H9 (cell line): ENCODE measurements around the gene MGAT5. TPM values are rescaled to one million over a fixed set of nuclear protein-coding genes. Genes with fewer than 3 reads are reported as not detected.

Experiments used
- DNase-seq: peaks from one replicate; pipeline ENCODE4 v3.0.0-alpha.2; 2017
- H2AFZ ChIP-seq: one replicate; pipeline ENCODE4 v1.6.1; 2013; ENCODE audit warnings: mild to moderate bottlenecking, low read length, control low read depth, moderate library complexity
- H2AK5ac ChIP-seq: 2 replicates; pipeline ENCODE4 v1.6.1; 2013; ENCODE audit warnings: low read length, control low read depth, mixed read lengths; ENCODE audit not compliant: insufficient read length
- H2BK120ac ChIP-seq: one replicate; pipeline ENCODE4 v1.6.1; 2013; ENCODE audit warnings: low read depth, mild to moderate bottlenecking, low read length, control low read depth, inconsistent platforms; ENCODE audit not compliant: poor library complexity, severe bottlenecking
- H2BK12ac ChIP-seq: 2 replicates; pipeline ENCODE4 v1.6.1; 2013; ENCODE audit warnings: low read length, control low read depth, mixed read lengths, low read depth; ENCODE audit not compliant: insufficient read length
- H2BK15ac ChIP-seq: 2 replicates; pipeline ENCODE4 v1.6.1; 2013; ENCODE audit warnings: low read depth, low read length, control low read depth
- H2BK20ac ChIP-seq: one replicate; pipeline ENCODE4 v1.6.1; 2013; ENCODE audit warnings: low read depth, mild to moderate bottlenecking, low read length, control low read depth, inconsistent platforms; ENCODE audit not compliant: poor library complexity, severe bottlenecking
- H2BK5ac ChIP-seq: 2 replicates; pipeline ENCODE4 v1.6.1; 2013; ENCODE audit warnings: low read length, control low read depth, mixed read lengths; ENCODE audit not compliant: insufficient read length
- H3K14ac ChIP-seq: 2 replicates; pipeline ENCODE4 v1.6.1; 2013; ENCODE audit warnings: low read length, control low read depth; ENCODE audit not compliant: insufficient read depth
- H3K18ac ChIP-seq: 2 replicates; pipeline ENCODE4 v1.6.1; 2013; ENCODE audit warnings: low read depth, mild to moderate bottlenecking, mixed read lengths, low read length, control low read depth; ENCODE audit not compliant: insufficient read length
- H3K23ac ChIP-seq: 2 replicates; pipeline ENCODE4 v1.6.1; 2013; ENCODE audit warnings: low read length, control low read depth, mixed read lengths, low read depth; ENCODE audit not compliant: insufficient read length
- H3K23me2 ChIP-seq: 2 replicates; pipeline ENCODE4 v1.6.1; 2013; ENCODE audit warnings: low read depth, mild to moderate bottlenecking, mixed read lengths, low read length, control low read depth; ENCODE audit not compliant: insufficient read length, poor library complexity, severe bottlenecking
- H3K27ac ChIP-seq: 2 replicates; pipeline ENCODE4 v1.5.1; 2013; ENCODE audit warnings: low read length, control low read depth, mixed read lengths, low read depth; ENCODE audit not compliant: insufficient read length
- H3K27me3 ChIP-seq: 2 replicates; pipeline ENCODE4 v1.6.1; 2013; ENCODE audit warnings: low read length, control low read depth, inconsistent platforms; ENCODE audit not compliant: insufficient read depth
- H3K4ac ChIP-seq: 2 replicates; pipeline ENCODE4 v1.6.1; 2013; ENCODE audit warnings: low read depth, mild to moderate bottlenecking, control low read depth, inconsistent platforms, low read length, moderate library complexity
- H3K4me1 ChIP-seq: 2 replicates; pipeline ENCODE4 v1.6.1; 2013; ENCODE audit warnings: low read length, control low read depth, inconsistent platforms; ENCODE audit not compliant: insufficient read depth
- H3K4me2 ChIP-seq: 2 replicates; pipeline ENCODE4 v1.6.1; 2013; ENCODE audit warnings: low read length, control low read depth, mixed read lengths; ENCODE audit not compliant: insufficient read length, insufficient read depth
- H3K56ac ChIP-seq: 2 replicates; pipeline ENCODE4 v1.6.1; 2013; ENCODE audit warnings: low read depth, mild to moderate bottlenecking, mixed read lengths, low read length, control low read depth; ENCODE audit not compliant: insufficient read length
- H3K79me1 ChIP-seq: 2 replicates; pipeline ENCODE4 v1.6.1; 2013; ENCODE audit warnings: low read depth, mild to moderate bottlenecking, moderate library complexity, low read length, control low read depth, inconsistent platforms; ENCODE audit not compliant: insufficient read depth, poor library complexity, severe bottlenecking
- H3K79me2 ChIP-seq: 2 replicates; pipeline ENCODE4 v1.6.1; 2013; ENCODE audit warnings: low read length, control low read depth, inconsistent platforms; ENCODE audit not compliant: insufficient read depth
- H3K9ac ChIP-seq: 2 replicates; pipeline ENCODE4 v1.6.1; 2013; ENCODE audit warnings: low read length, control low read depth, mixed read lengths; ENCODE audit not compliant: insufficient read length; ENCODE audit errors: extremely low read depth
- H3K9me3 ChIP-seq: one replicate; pipeline ENCODE4 v1.6.1; 2013; ENCODE audit warnings: low read depth, low read length, inconsistent platforms; ENCODE audit not compliant: control insufficient read depth
- H3T11ph ChIP-seq: one replicate; pipeline ENCODE4 v1.6.1; 2013; ENCODE audit warnings: mild to moderate bottlenecking, low read length, control low read depth, inconsistent platforms
- H4K20me1 ChIP-seq: one replicate; pipeline ENCODE4 v1.6.1; 2013; ENCODE audit not compliant: control insufficient read depth, insufficient read length, insufficient read depth
- H4K5ac ChIP-seq: 2 replicates; pipeline ENCODE4 v1.6.1; 2013; ENCODE audit warnings: low read depth, mild to moderate bottlenecking, mixed read lengths, low read length, control low read depth; ENCODE audit not compliant: insufficient read length
- H4K8ac ChIP-seq: replicated peaks from 2 replicates; pipeline ENCODE4 v1.6.1; 2013; ENCODE audit warnings: low read length, control low read depth, mixed read lengths, low read depth; ENCODE audit not compliant: insufficient read length
- H4K91ac ChIP-seq: 2 replicates; pipeline ENCODE4 v1.6.1; 2013; ENCODE audit warnings: low read depth, mild to moderate bottlenecking, moderate library complexity, mixed read lengths, low read length, control low read depth; ENCODE audit not compliant: insufficient read length
- H3K27ac Mint-ChIP-seq, 3 experiments: 2 replicates in 2 of 3; 3 replicates in 1 of 3; pipeline ENCODE4 v1.8.0; 2020 to 2021; ENCODE audit warnings: mixed read lengths in 3 of 3, mild to moderate bottlenecking in 1 of 3, moderate library complexity in 1 of 3
- H3K27me3 Mint-ChIP-seq: 2 replicates; pipeline ENCODE4 v1.8.0; 2021; ENCODE audit warnings: low read depth, mild to moderate bottlenecking, moderate library complexity, mixed read lengths
- H3K36me3 Mint-ChIP-seq, 3 experiments: 2 replicates in 2 of 3; 3 replicates in 1 of 3; pipeline ENCODE4 v1.8.0; 2020 to 2021; ENCODE audit warnings: low read depth in 3 of 3, mixed read lengths in 3 of 3; ENCODE audit not compliant: insufficient read depth in 1 of 3
- H3K4me1 Mint-ChIP-seq, 2 experiments: 2 replicates each; pipeline ENCODE4 v1.8.0; 2020; ENCODE audit warnings: mixed read lengths in 2 of 2
- H3K4me3 Mint-ChIP-seq, 2 experiments: 2 replicates in 1 of 2; 3 replicates in 1 of 2; pipeline ENCODE4 v1.8.0; 2020 to 2021; ENCODE audit warnings: mild to moderate bottlenecking in 2 of 2, mixed read lengths in 2 of 2, moderate library complexity in 1 of 2
- H3K9me3 Mint-ChIP-seq, 2 experiments: 2 replicates in 1 of 2; 3 replicates in 1 of 2; pipeline ENCODE4 v1.8.0; 2020; ENCODE audit warnings: mild to moderate bottlenecking in 2 of 2, mixed read lengths in 2 of 2, moderate library complexity in 1 of 2
- CTCF ChIP-seq: fragments of 200-600 bp; sonication (generic); conservative IDR thresholded peaks from 3 replicates; pipeline ENCODE4 v1.8.0; 2021; ENCODE audit warnings: antibody characterized with exemption, mild to moderate bottlenecking
- WGBS: extraction: QIAGEN DNeasy Blood & Tissue Kit; methylation state at CpG from one replicate; pipeline ENCODE4 v1.1.7; 2013; ENCODE audit warnings: missing lambda C conversion rate, low lambda C conversion rate, mixed read lengths; ENCODE audit not compliant: insufficient read length; ENCODE audit errors: extremely low coverage; 5-methylcytosine and 5-hydroxymethylcytosine counted together
- total RNA-seq: library from RNA; stranded (reverse); gene quantifications from 2 replicates; pipeline ENCODE4 v1.2.1, GENCODE V29; 2021

Gene MGAT5
- total RNA-seq, 1 experiment from 2014 or later = 25.7 TPM

- Mint-ChIP-seq H3K9me3 (no peaks in the 10 kb centered on the region), H3K36me3 (peaks cover 0 to 6% (median 0%) of the 10 kb centered on the region in 3 experiments; a peak in 2 of 7 replicates), H3K4me3 (no peak overlapping the region), H3K27me3 (no peaks in the 10 kb centered on the region), H3K27ac (peak overlapping the region in 1 of 3 experiments; percentile 41; a peak in 1 of 7 replicates), H3K4me1 (no peaks in the 10 kb centered on the region)
- Histone ChIP-seq H2AK5ac (no peak overlapping the region), H3T11ph (no peak overlapping the region), H3K14ac (no peak overlapping the region), H3K9ac (no peak overlapping the region), H3K4me1 (no peaks in the 10 kb centered on the region), H4K8ac (no peak overlapping the region), H4K20me1 (no peaks in the 10 kb centered on the region), H2BK12ac (no peak overlapping the region), H3K79me1 (no peaks in the 10 kb centered on the region), H3K23me2 (no peaks in the 10 kb centered on the region), H3K56ac (no peak overlapping the region), H2AFZ (no peak overlapping the region), H3K4ac (no peak overlapping the region), H3K27me3 (no peaks in the 10 kb centered on the region), H3K23ac (no peak overlapping the region), H4K91ac (no peak overlapping the region), H3K9me3 (no peaks in the 10 kb centered on the region), H2BK120ac (no peak overlapping the region), H2BK15ac (no peak overlapping the region), H3K18ac (no peak overlapping the region), H3K4me2 (no peak overlapping the region), H2BK5ac (no peak overlapping the region), H3K79me2 (no peaks in the 10 kb centered on the region), H3K27ac (no peak overlapping the region), H2BK20ac (no peak overlapping the region), H4K5ac (no peak overlapping the region)
- no peak for DNase-seq
- TF ChIP-seq CTCF = no peak
- no CpG with 5 or more reads among the region's 3 CpGs for WGBS
These were observed 125.8 kb downstream of the MGAT5 start for GRCh38 chr2:134379722-134380121.
